Occipital lobe (tissue), 2 donors: Measurements from ENCODE around the gene KLF13. TPM values are rescaled to one million over a fixed set of nuclear protein-coding genes. Genes with fewer than 3 reads are reported as not detected.
A peak's percentile ranks its signal among the peaks of the same experiment; 100 is the strongest.

Experiments
- DNase-seq: peaks from one replicate; lab custom pipeline; 2025; lab: John Stamatoyannopoulos, UW
- total RNA-seq: library from RNA; depleted of rRNA; stranded (reverse); fragments of >200 nt; gene quantifications from one replicate; pipeline ENCODE4 v1.2.3, GENCODE V29; 2014

The KLF13 gene
- total RNA-seq, result 47.9 TPM

DNA sequence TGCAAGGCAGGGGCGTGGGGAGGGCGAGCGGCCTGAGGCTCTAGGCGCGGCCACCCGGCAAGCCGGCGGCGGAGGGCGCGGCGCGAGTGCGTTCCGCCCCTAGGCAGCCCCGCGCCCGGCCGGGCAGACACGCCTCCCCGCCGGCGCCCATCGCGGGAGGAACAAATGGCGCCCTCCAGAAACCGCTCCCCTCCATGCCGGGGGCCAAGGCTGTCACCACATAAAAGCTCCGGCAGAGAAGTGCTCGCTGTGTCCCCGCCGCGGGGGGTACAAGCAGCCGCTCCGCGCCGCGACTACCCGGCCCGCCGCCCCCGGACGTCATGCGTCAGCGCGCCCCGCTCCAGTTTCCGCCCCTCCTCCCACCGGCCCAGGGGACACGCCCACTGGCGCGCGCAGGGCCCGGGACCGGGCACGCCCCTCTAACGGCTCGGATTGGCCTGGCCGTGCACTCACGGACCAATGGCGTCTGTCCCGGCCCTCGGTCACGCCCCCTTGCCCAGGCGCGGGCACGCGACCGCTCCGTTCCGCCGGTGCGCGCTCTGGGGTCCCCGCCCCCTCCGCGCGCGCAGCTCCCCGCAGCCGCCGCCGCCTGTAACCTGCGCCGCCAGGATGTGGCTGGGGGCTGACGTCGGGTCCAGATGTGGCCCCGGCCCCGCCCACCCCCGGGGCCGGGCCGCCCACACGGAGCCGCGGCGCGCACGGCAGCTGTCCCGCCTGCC is at the start of gene KLF13:
Gene KLF13 (plus strand): TSS at position 680 of the 719 bp plus-strand sequence. CDS start 378 bp downstream, outside the sequence.
- peak; percentile 98 for DNase-seq

DNA sequence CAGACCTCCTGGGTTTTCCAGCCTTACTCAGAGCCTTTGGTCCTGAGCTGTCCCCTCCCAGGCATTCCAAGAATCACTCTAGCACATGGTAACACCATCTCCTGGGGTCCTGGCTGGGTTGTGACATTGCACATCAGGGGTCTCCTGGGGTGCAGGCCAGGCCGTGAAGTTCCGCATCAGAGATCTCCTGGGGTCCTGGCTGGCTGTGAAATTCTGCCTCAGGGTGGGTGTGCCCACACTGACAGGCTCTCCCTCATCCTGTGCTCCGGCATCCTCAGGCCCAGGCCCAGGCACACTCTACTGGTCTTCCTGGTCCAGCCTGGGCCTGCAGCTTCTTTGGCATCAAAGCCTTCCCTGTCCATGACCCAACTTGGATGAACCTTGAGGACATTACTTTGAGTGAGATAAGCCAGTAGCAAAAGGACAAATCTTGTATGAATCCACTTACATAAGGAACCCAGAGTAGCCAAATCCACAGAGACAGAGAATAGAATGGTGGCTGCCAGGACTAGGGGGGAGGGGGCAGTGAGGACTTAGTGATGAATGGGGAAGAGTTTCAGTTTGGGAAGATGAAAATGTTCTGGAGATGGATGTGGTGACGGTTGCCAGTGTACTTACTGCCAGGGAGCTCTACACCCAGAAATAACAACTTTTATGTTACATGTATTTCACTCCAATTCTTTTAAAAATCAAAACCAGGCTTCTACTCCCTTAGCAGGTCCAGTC is 49.1 kb upstream of the KLF13 start:
- DNase-seq, result no peak

DNA sequence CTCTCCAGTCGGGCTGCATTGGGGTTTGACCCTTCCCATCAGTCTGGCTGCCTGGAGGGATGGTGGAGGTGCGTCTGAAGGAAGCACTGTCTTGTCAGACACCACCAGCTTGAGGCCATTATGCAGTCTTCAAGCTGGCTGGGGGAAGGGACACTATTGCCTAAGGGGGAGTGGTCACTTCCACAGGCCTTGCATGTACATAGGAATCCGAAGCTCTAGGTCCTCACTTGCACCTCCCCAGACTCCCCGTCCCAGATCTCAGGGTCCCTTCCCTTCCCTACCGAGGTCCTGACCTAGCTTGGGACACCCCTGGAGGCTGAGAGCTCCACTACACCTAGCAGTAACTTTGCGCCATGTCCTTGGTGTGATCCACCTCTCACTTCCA is 48.6 kb upstream of the KLF13 start:
- no peak for DNase-seq

DNA sequence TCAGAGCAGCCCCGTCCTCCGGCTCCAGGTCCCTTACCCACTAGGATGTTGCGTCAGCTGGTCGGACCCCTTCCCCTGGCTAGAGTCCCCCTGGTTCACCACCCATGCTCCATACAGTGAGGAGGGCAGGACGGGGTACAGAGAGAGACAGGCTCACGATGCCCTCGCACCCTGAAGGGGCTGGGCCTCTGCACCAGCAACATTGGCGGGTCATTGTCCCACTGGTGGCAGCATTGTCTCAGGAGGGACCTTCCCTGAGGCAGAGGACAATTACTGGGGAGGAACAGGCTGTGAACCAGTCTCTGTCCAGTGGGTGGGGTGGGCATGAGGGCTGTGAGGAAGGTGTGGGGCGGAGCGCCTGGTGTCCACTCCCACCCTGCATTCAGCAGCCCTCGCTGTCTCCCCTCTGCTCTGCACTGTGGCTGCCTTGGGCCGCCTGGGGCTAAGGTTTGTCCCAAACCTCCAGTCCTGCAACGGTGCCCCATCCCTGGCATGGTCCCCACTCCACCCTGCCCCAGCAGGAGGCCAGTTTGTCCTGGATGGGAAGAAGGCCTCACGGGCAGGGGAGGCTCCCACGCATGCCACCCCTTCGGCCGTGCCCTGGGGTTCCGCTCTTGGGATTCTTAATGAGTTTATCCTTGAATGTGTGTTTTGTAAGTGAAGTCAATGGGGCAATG is 48.0 kb upstream of the KLF13 start:
- DNase-seq, result no peak

DNA sequence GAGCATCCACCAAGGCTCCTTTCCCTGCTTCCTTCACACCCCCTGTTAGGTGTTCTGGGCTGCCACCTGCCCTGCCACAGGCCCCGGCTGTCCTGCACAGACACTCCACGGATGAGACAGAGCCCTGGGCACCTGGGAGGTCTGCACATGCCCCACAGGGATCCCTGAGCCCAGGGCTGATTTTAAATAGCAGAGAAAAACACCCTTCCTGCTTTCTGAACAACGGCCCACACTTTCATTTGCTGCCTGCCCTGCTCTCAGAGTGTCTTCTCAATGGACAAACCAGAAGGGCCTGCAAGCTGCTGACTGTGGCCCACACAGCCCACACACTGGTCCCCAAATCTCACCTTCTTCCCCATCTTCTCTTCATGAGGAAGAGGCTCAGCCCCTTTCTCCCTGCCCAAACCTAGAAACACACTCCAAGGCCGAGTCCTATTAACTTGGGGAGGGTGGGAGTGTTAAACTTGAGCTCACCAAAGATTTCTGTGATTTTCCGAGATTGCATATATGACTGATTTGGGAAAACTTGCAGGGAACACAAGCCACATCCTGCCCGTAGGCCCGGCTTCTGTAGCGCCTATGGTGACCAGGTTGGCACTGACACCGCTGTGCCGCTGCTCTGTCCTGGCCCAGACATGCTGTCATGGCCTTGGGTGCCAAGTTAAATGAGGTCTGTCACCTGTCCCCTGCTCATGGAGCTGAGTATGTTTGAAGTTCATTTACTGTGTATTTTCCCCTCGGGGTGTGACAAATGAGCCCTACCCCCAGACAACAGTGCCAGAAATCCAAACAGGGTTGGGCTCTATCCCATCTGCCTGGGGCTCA is 47.2 kb upstream of the KLF13 start:
- no peak for DNase-seq

DNA sequence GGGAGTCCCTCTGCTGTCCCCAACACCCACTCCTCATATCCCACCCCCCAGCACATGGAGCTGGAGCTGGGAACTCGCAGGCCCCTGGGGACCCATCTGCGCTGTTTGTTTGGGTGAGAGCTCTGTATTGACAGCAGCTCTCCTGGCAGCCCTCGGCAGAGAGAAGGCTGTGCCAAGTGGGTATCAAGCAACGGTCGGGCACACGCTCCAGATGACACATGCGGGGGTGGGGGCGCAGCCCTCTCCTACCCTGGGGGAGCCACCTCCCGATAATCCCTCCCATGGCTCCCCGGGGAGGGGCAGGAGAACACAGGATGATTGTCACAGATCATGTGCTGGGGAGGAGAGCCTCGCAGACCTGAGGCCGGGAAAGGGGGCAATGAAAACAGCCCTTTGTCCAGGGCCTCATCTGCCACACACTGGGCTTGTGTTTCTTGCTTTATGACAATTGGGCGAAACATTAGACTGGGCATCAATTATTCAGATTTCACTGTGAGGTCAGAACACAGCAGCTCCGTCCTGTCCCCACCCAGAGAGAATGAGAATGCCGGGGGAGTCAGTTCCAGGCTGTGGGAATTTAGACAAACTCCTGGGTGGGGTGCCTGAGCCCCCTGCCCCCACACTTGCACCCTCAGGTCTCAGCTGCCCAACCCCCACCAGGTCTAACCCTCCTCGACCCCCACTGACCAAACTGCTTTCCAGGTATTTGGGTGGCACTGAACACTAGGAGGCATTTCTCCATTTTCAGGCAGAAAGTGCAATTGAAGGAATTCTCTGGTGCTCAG is 46.4 kb upstream of the KLF13 start:
- DNase-seq, result peak; percentile 87

DNA sequence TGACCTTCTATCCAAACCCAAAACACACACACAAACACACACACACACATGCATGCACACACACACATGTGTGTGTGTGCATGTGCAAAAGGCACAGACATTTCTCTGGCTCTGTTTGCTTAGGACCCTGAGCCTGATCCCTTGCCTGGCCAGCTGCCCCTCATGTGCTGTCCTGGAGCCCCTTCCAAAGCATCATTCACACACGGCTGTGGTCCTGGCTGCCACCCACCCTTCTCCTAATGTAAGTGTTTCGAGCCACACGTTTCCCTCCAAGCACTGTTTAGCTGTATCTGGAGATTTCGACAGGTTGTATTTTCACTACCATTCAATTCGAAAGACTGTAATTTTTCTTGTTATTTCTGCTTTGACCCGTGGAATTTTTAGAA is 45.8 kb upstream of the KLF13 start:
- no peak for DNase-seq

DNA sequence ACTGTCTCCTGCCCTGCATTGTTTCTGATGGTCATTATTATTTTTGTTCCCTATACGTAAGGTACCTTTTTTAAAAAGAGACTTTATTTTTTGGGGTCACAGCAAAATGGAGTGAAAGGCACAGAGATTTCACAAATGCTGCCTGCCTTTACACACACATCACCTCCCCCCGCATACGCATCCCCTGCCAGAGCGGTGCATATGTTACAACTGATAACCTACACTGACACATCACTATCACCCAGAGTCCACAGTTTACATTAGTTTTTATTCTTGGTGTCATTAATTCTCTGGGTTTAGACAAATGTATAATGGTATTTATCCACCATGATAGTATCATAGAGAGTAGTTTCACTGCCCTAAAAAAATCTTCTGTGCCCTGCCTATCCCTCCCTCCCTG is 43.6 kb upstream of the KLF13 start:
- no peak for DNase-seq

DNA sequence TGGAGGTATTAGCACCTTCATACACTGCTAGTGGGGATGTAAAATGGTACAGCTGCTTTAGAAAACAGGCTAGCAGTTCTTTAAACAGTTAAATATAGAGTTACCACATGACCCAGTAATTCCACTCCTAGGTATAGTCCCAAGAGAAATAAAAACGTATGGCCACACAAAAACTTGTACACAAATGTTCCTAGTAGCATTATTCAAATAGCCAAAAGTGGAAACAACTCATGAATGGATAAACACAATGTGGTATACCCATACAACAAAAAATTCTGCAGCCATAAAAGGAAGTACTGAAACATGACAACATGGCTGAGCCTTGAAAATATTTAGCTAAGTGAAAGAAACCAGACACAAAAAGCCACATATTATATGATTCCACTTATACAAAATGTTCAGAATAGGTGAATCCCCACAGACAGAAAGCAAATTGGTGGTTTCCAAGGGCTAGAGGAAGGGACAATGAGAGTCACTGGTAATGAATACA is 40.8 kb upstream of the KLF13 start:
- no peak for DNase-seq

DNA sequence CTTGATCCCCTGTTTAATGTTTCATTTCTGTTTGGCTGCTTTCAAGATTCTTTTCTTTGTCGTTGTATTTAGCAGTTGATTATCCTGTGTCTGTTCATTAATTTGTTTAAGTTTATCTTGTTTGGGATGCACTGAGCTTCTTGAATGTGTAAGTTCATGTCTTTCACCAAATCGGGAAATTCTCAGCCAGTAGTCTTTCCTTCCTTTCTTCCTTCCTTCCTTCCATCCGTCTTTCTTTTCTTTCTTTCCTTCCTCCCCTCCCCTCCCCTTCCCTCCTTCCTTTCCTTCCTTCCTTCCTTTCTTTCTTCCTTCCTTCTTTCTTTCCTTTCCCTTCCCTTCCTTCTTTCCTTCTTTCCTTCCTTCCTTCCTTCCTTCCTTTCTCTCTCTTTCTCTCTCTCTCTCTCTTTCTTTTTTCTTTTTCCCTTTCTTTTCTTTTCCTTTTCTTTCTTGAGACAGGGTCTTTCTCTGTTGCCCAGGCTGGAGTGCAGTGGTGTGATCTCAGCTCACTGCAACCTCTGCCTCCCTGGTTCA is 35.5 kb upstream of the KLF13 start:
- DNase-seq, result no peak

DNA sequence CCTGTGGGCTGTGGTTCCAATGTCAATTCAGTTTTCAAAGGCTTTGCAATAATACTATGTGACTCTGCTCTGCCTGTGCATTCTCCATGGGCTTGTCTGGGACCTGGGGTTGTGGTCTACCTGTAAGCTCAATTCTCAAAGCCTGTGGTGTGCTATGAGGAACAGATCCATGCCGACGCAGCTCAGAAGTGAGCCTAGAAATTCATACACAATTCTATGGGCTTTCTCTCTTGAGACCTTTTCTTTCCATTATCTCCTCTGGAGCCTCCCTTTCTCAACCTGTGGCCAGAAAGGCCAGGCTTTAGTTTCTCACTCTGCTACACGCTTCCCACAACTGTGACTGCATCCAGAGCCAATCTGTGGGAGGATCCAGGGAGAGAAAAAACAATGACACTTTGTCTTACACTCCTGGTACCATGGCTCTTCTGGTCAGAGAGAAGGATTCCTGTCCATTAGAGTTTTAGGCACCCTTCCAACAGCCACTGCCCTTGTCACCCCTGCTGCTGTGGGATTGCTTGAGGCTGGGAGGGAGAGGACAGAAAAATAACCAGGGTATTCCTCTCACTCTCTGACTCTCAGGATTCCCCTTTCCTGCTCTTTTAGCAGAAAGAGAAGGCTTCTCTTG is 34.1 kb upstream of the KLF13 start:
- peak; percentile 38 for DNase-seq

DNA sequence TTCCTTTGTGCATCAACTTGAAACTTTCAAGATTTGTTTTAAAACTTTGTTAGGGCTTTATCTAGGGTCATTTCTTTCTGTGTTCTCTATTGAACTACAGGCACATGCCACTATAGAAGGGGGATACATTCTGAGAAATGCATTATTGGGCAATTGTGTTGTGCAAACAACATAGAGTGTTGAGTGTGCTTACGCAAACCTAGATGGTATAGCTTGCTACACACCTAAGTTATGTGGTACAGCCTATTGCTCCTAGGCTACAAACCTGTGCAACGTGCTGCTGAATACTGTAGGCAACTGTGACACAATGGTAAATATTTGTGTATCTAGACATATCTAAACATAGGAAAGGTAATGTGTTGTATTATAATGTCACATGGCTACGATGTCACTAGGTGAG is 33.0 kb upstream of the KLF13 start:
- no peak for DNase-seq

DNA sequence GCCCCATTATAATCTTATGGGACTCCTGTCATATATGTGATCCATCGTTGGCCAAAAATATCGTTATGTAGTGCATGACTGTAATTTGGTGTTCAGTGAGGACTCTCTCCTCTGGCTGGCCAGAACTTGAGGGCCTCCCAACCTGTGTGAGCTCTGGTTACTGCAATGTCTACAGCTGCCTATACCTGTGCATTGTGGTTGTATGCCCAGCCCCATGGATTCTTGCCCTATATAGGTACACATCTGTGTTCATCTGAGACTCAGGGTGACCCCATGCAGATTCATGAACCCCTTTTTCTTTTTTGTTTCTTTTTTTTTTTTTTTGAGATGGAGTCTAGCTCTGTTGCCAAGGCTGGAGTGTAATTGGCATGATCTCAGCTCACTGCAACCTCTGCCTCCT is 32.6 kb upstream of the KLF13 start:
- no peak for DNase-seq

DNA sequence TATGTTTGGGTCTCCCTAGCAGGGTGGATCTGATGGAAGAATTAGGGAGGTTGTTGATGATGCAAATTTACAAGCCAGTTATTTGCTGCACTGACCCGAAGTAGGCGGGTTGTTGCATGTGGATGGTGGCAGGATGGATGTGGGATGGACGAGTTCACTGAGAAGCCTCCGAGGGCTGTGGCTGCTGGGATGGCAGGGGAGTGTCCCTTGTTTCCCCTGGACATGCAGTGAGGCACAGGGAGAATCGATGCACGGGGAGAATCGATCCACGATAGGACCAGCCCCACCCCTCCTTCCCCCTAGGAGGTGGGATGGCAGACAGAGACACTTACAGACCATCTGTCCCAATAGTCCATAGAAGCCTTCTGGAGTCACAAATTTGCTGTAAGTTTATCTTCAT is 31.0 kb upstream of the KLF13 start:
- no peak for DNase-seq

DNA sequence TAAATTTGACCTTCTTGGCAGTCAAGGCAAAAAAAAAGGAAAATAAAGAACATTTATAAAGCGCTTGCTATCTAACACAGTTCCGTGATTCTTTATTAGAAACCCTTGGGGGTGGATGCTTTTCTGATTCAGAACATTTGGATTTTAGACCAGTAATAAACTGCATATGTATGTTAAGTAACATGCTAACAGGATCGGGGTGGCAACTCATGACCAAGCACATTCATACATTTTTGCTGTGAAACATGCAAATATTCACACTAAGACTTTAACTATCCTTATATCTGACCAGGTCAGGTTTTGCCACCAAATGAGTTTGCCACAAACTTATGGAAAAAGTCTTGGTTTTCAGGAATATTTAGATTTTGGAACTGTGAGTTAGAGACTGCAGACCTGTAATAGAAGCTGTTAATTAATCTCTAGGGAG is 30.4 kb upstream of the KLF13 start:
- no peak for DNase-seq

DNA sequence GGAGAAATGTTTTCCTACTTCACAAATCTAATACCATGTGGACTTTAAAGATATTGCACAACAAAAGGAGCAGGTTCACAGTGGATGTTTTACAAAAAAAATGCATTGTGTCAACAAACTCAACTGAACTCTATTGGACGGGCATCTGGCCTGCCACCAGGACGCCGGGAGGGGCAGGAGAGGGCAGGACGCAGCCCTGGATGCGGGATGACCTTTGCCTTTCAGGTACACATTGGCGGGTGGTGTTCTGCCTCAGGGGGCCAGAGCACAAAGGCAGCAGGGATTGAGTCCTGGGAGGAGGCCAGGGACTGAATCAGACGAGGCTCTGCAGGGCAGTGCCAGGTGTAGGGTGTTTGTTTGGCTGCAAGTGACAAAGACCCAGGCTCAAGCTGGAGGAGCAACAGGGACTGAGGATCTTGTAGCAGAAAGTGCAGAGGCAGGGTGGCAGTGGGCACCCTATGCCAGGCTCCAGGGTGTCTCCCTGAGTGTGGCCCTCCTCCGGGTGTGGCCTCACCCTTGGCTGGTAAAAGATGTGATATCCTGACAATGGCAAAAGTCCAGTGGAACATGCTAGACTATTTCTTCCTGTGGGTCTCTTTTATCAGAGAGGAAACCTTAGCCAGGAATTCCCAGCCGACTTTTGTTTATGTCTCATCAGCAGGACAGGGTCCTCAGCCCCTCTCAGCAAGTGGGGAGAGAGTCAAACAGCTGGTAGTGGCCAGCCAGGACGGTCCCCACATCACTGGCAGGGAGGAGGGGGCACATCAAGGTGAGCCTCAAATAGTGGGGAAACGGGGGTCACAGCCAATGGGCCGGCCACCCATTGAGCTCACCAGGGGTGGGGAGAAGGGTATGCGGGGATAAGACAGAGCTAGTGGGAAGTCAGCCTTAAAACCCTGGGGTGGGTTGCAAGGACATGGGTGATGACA is 29.7 kb upstream of the KLF13 start:
- no peak for DNase-seq

DNA sequence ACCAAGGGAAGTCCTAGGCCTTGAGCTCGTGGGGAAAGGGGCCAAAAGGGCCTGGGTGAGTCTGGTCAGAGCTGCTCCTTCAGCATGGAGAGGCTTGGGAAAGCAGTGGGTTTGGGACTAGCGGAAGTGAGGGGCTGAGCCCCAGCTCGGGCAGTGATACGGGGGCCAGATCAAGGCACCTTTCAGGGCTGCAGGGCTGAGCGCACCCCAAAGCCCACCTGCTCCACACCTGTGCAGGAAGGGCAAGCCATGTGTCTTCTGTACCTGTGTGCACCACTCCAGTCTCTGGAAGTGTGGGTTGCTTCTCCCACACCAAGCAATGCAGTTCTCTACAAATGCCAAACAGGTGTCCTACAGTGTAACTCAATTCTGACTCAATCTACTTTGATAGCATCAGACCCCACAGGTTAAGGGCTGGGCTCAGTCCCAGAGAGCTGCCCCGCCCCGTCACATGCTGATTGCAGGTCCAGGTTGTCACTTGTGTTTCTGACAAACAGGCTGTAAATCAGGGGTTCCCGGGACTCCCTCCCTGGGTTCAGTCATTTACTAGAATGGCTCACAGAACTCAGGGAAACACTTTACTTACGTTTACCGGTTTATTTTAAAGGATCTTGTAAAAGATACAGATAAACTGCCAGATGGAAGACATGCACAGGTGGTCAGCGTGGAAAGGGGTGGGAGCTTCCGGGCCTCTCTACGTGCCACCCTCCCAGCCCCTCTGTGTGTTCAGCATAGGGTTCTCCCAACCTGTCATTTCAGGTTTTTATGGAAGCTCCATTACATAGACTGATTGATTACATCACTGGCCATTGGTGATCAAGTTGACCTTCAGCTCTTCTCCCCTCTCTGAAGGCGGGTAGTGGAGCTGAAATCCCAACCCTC is 28.8 kb upstream of the KLF13 start:
- DNase-seq, result no peak

DNA sequence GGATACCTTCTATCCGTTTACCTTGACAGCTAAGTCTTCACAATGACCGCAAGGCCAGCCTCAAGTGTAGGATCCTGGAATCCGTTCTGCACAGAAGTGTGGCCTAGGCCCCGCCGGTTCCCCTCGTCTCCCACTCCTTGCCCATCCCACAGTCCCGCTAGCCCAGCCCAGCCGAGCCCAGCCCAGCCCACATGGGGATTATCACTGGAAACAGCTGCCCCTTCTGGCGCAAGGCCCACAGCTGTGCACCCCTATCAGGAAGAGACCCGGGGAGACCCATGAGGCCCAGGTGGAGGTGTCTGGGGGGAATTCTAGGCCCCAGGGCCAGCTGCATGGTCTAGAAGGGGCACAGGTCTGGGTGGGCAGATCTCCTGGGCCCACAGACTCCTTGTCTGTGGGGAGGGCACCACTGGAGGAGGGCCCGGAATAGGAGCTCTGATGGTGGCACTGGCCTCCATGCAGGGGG is 27.9 kb upstream of the KLF13 start:
- no peak for DNase-seq
